Stimulated activated CD4-positive, alpha-beta T cell treated with anti-CD3 and anti-CD28 coated beads, Interleukin-15, amount 100 ng/mL, for 48 hours (primary cell): ENCODE data around the gene SLC41A1.

ENCODE experiments used
- DNase-seq, 2 donors: peaks; one replicate each; pipeline ENCODE4 v3.0.0-alpha.2; 2020; ENCODE audit warnings: low read depth in 2 of 2

SLC41A1 gene

DNA sequence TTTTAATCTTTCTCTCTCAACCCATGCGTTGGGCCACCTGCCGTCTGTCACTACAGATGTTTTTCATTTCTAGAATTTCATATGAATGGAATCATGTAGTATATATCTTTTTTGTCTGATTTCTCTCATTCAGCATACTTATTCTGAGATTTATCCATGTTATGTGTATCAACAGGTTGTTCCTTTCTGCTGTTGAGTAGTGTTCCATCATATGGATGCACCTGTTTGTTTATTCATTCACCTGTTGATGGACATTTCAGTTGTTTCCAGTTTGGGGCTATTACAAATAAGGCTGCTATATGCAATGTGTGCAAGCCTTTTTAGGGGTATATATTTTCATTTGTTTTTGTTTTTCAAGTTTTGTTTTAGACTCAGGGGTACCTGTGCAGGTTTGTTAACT is 9.4 kb upstream of the SLC41A1 start:
- no peak for DNase-seq

DNA sequence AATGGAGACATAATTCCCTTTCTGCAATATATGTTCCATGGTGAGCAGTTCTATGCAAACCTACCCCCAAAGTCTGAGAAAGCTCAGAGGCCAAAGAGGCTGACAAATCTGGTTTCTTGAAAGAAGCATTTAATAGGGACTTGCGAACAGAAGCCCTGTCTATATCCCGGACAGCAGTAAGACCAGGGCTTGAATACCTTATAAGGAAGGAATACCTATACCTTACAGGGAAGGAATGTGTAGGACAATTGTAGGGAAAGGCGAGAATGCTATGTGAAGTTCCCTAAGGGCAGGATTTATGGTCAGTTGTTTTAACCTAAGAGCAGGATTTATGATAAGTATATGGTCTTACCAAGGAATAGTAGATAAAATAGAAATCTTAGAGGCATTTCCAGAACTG is 5.0 kb upstream of the SLC41A1 start:
- DNase-seq, result no peak

DNA sequence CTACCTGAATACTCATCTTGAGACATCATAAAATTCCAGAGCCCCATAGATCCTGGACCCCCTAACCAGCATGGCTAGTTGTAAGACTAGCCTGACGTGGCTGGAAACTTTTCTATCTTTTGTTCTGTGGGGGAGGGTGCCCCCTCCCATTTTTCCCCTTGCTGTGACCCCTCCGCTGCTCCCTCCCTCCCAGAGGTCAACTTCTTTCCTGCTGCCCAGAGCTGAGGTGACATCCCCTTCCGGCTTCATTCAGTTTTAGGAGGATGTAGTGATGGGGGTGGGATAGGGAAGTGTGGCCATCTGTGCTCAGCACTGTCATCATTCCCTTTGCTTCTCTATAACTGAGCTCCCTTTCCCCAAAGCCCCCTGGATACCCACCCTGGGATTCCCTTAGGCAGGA is 4.4 kb upstream of the SLC41A1 start:
- no peak for DNase-seq

DNA sequence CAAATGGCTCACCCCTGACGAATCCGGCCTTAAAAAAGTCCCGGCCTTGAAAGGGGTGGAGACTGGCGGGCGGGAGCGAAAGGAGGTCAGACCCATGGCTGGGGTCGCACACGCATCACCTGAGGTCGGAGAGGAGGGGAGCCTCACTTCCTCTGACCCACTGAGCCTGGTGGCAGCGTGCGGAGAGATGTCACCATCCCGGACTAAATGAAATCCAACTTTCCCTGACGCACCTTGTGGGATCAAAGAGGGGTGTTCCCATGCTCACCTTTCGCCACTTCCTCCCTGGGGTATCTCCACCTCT is 709 bp upstream of the SLC41A1 start:
- DNase-seq, result peak in 1 of 2 donors; percentile 24

DNA sequence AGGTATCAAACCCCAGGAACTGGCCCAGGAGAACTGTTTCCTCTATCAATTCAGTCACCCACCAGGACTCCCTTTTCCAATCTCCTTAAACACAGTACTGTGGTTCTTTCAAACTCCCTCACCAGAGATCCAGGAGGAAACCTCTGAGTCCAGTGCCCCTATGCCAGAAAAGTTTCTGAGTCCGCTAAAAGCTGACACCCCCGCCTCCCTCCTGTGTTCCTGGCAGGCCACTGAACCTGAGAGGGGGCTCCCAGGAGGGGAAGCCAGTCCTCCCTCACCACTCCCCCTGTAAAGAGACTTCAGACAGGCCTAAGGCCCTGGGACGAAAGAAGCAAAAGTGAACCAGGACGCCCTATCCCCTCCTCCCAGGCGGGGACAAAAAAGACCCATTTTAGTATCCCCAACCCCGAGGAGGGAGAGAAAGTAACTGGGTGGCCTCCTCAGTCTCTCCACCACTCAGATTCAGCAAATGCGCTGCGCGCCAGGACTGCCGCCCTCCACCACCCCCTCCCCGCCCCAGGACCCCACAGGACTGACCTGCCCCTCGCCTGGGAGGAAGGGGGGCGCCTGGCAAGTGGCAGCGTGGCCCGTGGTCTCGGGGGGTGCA is 624 bp downstream of the SLC41A1 start:
- peak; percentile 4 for DNase-seq

DNA sequence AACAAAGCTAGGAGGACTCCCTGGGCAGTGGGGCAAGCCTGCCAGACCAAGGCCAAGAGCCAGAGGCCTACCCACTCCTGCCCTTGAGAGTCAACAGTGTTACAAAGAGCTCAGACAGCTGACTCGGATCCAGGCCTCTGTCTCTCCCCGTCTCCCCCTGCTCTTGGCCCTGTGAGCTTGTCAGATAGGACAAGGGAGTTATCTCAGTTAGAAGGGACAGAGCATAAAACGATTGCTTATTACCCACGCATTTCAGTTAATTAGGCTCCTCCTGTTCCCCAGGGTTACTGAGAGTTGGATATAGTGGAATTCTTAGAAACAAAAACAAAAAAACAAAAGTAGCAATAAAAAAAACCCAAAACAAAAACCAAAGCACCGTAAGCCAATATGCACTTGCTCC is 1.3 kb downstream of the SLC41A1 start:
- DNase-seq, result no peak

DNA sequence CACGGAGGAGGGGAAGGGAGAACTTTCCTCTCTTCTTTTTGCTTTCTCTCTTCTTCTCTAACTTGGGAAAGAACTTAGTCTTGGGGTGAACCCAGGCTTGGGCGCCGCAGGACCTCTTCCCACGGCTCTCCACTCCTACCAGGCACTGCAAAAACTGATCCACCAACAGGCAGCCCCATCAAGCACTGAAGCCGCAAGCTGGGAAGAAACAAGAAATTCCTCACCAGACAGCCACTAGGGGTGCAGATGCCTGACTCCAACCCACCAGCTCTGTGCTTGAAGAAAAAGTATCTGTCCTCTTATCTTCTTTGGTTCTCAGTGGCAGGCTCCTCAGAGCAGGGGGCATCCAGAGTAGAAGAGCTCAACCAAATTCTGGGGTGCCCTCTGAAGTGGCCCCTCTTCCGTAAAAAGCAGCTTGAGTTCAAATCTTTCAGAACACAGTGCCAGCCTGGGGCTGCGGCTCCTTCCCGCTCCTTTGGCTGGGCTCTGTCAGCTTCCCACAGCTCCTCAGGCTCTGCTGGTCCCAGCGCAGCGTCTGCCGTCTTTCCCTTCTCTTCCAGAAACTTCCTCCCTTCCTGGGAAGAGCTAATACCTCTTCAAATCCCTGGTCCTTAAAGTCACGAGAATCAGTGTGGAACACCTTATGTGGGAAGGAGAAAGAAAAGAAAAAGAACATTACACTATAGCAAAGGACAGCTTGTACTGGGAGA is 2.4 kb downstream of the SLC41A1 start:
- DNase-seq, result no peak

DNA sequence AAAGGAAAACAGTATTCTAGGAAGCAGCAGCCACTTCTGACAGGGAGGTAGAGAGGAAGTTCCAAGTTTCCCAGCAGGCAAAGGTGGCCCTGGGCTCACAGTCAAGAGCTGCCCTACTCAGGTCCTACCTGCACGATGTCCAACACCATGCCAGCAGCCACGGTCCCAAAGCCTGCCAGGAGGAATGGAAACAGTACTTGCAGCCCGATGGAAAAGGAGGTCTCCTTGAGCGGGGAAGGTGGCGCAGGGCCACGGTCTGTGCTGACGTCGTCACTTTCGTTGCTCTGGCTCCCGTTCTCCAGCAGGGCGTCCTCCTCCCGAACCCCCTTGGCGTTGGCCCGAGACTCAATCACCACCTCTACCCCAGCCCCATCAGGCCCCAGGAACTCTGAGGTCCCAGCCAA is 3.1 kb downstream of the SLC41A1 start:
- no peak for DNase-seq

DNA sequence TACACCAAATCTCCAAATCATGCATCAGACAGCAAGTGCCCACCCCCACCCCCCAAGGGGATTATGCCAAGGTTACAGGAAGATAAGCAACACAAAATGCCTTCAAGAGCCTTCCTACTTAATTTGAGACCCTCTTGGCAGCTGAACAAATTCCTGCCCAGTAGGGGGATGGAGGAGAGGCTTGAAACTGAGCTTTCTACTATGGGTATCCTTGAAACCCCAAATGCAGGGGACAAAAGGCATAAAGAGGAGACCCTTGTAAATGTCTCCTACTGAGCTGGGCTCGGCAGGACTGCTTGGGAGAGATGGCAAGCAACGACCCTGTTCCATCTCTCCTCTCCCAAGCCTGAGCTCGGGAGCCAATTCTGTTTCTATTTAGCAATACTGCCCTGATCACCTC is 3.5 kb downstream of the SLC41A1 start:
- DNase-seq, result no peak

DNA sequence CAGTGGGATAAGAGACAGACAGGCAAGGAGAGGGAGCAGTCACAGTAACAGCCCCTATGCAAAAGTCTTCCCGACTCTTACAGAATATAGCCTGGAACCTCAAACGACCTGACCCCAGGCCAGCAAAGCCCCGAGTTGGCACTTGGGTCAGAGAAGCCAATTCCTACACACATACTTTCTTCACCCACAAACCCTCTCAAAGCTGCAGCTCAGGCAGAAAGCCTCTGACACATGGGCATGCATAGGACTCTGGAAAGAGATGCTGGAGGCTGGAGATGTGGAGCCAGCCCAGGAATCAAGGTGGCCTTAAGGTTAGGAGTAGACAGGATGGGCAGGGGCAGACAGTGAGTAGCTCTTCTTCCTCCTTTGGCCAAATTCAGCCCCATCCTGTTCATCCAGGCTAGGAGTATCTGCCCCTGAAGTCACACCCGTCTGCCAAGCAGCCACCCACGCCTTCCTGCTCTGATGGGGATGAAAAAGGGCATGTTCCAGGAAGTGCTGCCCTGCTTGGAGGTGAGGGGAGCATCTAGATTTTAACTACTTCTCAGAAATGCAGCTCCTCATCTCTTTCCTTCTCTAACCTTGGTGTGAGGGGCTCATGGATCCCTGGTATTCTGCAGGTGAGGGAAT is 7.8 kb downstream of the SLC41A1 start:
- peak; percentile 22 to 39 for DNase-seq

DNA sequence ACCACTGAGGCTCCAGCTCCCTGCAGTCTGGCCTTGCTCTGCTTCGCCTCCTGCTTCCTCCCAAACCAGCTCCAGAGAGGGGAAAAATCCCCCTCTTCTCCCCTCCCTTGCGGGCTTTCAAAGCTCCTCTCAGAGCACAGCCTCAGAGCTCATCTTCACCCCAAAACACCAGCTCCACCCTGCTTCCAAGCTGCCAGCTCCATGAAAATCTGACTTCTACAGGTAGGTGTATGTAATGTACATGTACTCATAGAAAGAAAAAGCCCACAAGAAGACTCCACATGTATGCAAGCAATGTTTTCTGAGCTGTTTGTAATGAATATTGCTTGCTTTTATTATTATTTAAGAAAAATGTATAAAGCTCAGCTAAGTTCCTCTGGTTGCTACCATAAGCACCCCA is 8.4 kb downstream of the SLC41A1 start:
- DNase-seq, result no peak

DNA sequence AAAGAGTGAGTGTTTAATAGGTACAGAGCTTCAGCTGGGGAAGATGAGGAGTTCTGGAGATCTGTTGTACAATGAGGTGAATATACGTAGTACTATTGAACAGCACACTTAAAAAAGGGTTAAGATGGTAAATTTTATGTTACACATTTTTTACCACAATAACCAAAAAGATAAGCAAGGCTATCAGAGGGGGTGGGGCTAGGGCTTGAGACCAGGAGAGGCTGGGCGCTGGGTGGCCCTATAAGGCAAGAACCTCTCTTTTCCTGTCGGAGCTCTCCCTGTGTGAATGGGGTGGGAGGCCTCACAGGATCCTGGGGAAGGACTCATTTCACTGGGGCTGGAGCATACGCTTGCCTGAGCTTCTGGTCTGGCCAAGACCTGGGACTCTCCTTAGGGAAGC is 9.0 kb downstream of the SLC41A1 start:
- no peak for DNase-seq

DNA sequence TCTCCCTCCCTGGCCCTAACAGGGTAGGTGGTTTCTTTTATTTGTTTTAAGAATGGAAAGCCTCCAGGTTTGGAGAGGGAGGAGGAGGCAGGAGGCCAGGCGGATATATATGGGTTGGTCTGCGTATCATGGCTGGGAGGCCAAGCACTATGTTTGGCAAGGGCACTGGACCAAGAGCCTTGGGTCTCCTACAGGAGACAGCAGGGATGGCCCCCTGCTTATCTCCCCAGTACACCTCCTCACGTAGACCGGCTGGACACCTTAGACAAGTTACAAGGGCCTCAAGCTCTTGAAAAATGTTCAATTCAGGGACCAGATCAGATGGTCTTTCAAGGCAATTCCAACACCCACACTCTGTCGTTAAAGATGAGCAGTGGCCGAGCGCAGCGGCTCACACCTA is 10.9 kb downstream of the SLC41A1 start:
- no peak for DNase-seq

DNA sequence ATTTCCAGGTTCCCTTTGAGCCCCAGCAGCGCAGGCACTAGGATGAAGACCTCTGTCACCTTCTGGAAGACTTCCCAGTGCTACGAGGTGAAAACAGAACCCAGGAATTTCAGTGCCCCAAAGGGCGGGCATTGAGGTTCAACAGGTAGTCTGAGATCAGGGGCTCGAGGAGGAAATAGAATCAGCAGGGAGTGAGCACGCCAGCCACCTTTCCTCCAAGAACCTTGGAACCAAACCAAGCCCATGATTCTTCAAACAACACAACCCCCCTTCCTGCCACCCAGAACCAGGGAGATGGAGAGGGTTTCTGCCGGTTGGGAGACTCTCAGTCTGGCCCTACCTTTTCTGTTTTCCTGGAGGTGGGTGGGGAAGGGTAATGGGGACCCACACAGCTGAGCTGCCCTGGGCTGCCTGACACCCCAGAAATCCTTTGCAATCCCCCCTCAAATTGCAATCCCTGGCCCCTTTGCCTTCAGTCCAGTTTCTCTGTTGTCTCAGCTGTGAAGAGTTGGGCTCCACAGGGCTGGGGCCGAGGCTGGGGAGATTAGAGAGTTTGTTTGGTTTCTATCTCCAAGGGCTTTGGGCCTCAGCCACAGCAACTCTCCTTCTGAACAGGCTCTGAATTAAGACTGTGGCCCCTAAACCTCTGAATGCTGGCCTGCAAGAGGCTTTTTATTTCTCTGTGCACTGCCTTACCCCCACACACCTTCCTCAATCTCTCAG is 11.9 kb downstream of the SLC41A1 start:
- DNase-seq, result no peak

DNA sequence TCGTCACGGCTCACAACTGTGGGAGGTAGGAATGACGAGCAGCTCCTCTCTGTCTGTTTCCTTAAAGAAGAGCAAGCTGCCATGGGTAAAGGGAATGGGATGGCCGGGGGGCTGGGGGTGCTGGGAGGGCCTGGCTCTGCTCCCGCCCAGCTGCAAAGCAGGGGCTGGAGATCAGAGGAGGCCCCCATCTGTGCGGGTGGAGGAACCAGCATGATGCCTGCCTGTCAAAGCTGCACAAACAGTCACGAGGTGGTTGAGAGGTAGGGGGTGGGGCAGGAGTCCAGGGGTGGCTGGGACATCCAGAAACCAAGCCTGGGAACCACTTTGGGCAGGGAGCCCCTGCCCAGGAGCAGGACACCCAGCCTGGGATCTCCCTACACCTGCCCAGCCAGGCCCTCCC is 12.6 kb downstream of the SLC41A1 start:
- no peak for DNase-seq

DNA sequence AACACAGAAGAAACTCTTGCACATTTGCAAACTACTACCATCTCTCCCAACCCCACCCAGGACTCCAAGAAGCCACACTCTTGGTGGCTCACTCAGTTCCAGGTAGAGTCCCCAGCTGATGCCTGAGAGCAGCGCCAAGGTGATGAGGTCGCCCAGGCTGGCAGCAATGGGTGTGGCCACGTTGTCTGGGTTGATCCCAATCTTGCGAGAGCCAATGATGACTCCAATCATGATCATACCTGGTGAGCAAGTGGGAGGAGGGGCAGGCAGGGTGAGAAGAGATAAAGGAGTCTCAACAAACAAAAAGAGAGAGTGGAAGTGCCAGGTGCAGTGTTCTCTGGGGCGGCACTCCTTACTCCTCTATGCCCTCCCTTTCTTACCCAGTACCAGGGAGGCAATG is 14.4 kb downstream of the SLC41A1 start:
- no peak for DNase-seq

DNA sequence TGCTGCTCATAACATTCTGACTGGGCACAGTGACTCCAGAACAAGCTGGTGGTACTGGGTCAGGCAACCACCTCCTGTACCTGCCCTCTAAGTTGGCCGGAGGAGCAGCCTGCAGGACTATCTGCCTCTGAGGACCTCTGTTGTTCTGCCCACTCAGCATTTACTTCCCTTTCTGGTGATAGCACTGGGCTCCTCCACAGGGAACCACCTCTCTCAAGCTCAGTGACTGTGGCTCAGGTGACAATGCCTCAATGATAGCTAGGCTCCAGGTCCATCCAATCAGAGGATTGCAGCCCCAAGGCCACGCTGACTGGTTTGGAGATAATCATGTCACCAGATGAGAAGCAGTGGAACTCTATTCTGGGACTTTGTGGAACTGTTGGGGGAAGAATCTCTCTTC is 15.8 kb downstream of the SLC41A1 start:
- no peak for DNase-seq

DNA sequence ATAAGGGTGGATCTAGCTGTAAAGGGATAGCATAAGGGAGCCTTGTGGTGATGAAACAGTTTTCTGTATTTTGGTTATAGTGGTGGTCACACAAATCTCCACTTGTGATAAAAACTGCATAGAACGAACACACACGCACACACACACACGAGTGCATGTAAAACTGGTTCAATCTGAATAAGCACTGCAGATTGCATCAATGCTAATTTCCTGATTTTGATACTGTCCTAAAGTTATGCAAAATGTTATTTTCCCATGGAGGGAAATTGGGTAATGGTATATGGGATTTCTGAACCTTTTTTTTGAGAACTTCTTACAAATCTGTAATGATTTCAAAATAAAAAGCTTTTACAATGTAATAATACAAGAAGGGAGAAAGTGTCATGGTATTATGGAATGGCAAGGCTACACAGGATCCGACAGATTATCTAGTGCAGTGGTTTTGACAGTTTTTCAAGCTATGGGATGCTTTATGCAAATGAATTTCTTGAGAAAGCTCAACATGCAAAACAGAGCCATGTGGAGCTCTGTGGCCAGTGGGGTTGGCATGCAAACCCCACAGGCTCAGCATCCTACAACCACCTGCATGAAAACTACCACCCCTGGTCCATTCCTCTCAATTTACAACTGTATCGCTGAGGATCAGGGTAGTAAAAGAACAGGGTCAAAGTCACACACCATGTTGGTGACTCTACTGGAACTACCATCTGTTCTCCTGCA is 18.8 kb downstream of the SLC41A1 start:
- DNase-seq, result no peak

DNA sequence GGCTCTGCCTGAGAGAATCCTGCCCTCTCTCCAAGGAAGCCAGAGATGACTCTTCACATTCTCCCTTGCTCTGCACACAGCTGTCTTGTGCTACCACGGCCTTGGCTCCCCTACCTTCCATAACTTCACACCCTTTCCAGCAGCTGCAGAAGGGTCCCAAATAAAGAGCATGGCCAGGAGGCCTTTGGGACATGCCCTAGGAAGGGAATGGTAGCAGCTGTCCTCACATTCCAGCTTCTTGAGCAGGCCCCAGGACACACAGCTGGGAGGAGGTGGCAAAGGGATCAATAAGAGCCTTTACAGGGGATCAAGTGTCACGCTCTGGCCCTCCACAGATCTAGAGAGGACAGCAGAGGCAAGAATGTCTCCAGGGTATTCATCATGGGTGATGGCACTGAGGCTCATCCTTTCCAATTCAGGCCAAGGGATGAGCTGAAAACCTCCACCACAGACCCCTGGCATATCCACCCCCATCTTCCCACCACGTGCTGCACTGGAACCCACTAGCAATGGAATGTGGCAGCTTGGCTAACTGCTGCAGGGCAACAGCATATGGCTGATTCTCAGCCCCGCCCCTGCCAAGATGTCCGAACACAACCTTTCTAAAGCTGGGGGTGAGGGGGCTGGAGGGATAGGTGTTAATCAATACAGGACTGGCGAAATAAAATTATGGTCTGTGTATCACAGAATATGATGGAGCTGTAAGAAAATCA is 19.9 kb downstream of the SLC41A1 start:
- no peak for DNase-seq

DNA sequence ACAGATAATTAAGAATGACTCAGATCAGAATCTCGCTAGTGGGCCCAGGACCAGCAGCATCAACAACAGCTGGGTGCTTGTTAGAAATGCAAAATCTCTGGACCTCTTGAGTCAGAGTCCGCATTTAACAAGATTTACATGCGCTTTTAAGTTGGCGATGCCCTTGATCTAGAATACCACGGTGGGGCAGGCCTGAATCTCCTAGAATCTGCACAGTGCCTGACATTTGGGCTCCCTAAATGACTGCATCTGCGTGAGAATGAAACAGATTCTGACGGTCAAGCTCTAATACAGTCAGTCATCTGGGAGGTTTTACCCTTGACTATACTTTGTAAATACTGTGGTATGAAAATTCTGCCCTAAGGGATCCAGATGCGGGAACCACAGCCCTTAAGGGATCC is 20.5 kb downstream of the SLC41A1 start:
- DNase-seq, result no peak

DNA sequence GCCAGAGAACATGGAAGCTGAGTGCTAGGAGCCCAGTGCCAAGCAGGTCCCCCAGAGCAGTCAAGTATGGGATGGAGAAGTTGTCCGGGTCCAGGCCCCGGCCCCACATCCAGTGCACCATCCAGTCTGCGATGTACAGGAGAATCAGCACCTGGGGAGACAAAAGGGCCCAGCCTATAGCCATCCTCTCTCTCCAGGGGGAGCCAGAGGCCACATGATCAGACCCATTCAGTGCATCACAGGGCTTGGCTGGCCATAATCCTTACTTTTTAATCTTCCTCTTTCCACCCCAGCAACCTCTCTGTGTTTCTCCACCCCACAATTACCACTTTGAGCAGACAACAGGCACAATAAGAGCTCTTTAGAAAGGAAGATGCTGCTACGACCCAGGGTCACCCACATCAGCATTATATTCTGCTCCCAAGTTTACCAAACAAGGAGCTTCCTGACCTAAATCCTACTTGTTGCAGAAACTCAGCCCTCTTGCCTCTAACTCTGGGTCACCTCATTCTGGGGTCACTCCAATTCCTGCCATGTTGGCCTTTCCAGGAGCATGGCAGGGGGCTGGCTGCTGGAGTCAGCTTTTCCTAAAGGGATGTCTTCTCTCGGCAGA is 21.3 kb downstream of the SLC41A1 start:
- peak in 1 of 2 donors; percentile 55 for DNase-seq
